Motor neuron (in vitro differentiated cells): ENCODE results near the gene C10orf90. TPM values are rescaled to one million over a fixed set of nuclear protein-coding genes. Genes with fewer than 3 reads are reported as not detected.
A peak's percentile ranks its signal among the peaks of the same experiment; 100 is the strongest.

Experiments
- ATAC-seq, 8 experiments: fragments of 200-7000 bp; cut with Tn5 transposase; replicated peaks in 6 of 8; 2 replicates each; pipeline ENCODE4 v1.8.0; 2021; ENCODE audit warnings: mild to moderate bottlenecking in 8 of 8, moderate library complexity in 8 of 8
- H3K27ac ChIP-seq, 2 donors: fragments of 250-450 bp; sonication (Bioruptor Pico); 2 replicates each; pipeline ENCODE4 v1.9.0; 2021; ENCODE audit warnings: antibody characterized with exemption in 2 of 2, mild to moderate bottlenecking in 2 of 2, moderate library complexity in 1 of 2
- H3K4me1 ChIP-seq, 2 donors: fragments of 250-450 bp; sonication (Bioruptor Pico); replicated peaks in 1 of 2; 2 replicates each; pipeline ENCODE4 v1.6.1; 2021; ENCODE audit warnings: antibody characterized with exemption in 2 of 2, mild to moderate bottlenecking in 2 of 2, moderate library complexity in 1 of 2
- H3K4me3 ChIP-seq, 5 donors: fragments of 250-450 bp; sonication (Bioruptor Pico); 2 replicates each; pipeline ENCODE4 v1.9.0; 2021; ENCODE audit warnings: antibody characterized with exemption in 5 of 5, mild to moderate bottlenecking in 5 of 5, moderate library complexity in 4 of 5
- WGBS, 10 experiments: fragments of 450-650 bp; shearing (Covaris generic); methylation state at CpG; one replicate each; pipeline ENCODE4 v1.0.0; 2022; 5-methylcytosine and 5-hydroxymethylcytosine counted together
- in situ Hi-C, 9 experiments: fragments of 400-800 bp; cut with MboI; loops; one replicate each; pipeline ENCODE4 v1.15.0; 2021; ENCODE audit warnings: low sequenced_read_pairs in 9 of 9, low pct_unique_long_range_greater_than_20kb in 2 of 9; ENCODE audit not compliant: unreplicated experiment in 9 of 9
- total RNA-seq, 8 experiments: library from RNA; unstranded; fragments of 300-600 nt; gene quantifications; 2 replicates each; pipeline versions ENCODE4 v1.2.3 to v1.2.4, GENCODE V29; 2022

Gene C10orf90
- total RNA-seq, 8 experiments from 2014 or later: 0.05 to 0.36 (median 0.23) TPM

- ATAC-seq: no peak
These were observed 244.9 kb downstream of the C10orf90 start for GRCh38 chr10:126425489-126426065.

GRCh38 chr10:126425032-126425431 lies 245.5 kb downstream of the C10orf90 start:
- H3K27ac ChIP-seq: no peak overlapping the region
- H3K4me3 ChIP-seq: no peak overlapping the region
- peaks cover 0 to 4% of the 10 kb centered on the region in 2 donors for H3K4me1 ChIP-seq
- in situ Hi-C loops: no loop called here
- WGBS, 10 experiments: 49 to 91% (median 80%) methylated on average over 1 to 5 of the region's 5 CpGs
- ATAC-seq: peak in 1 of 8 experiments; percentile 14

More at GRCh38 chr10:126425489-126426065, 244.9 kb downstream of the C10orf90 start:
- Histone ChIP-seq H3K4me3 (no peak overlapping the region), H3K4me1 (peaks cover 0 to under 1% of the 10 kb centered on the region in 2 donors), H3K27ac (no peak overlapping the region)
- 62 to 100% (median 76%) methylated on average over 2 to 8 of the region's 8 CpGs for WGBS, 10 experiments
- in situ Hi-C loops: no loop called here

- 20 to 95% (median 87%) methylated on average over 1 to 4 of the region's 6 CpGs; no CpG with 5 or more reads in 3 of the 10 experiments for WGBS, 10 experiments
- peak in 5 of 8 experiments; percentile 13 to 68 (median 41) for ATAC-seq
- Histone ChIP-seq H3K4me1 (peaks cover 0 to 4% of the 10 kb centered on the region in 2 donors), H3K27ac (no peak overlapping the region), H3K4me3 (no peak overlapping the region)
- in situ Hi-C loops: no loop called here
These were observed 246.6 kb downstream of the C10orf90 start for GRCh38 chr10:126423732-126424491.

- Histone ChIP-seq H3K4me3 (no peak overlapping the region), H3K4me1 (peaks cover 0 to 4% of the 10 kb centered on the region in 2 donors), H3K27ac (no peak overlapping the region)
- WGBS, 10 experiments: 20 to 92% (median 58%) methylated on average over 1 of the region's 1 CpG; no CpG with 5 or more reads in 2 of the 10 experiments
- in situ Hi-C loops: no loop called here
- no peak for ATAC-seq
These were observed 247.9 kb downstream of the C10orf90 start for GRCh38 chr10:126422567-126422966.

GRCh38 chr10:126421756-126422256 lies 248.7 kb downstream of the C10orf90 start:
- no peak overlapping the region for H3K27ac ChIP-seq
- no peak overlapping the region for H3K4me3 ChIP-seq
- WGBS, 10 experiments: 0 to 86% (median 60%) methylated on average over 2 to 10 of the region's 10 CpGs; no CpG with 5 or more reads in 1 of the 10 experiments
- in situ Hi-C loops: no loop called here
- peak; percentile 53 to 94 (median 75) for ATAC-seq
- peaks cover 0 to 4% of the 10 kb centered on the region in 2 donors for H3K4me1 ChIP-seq

GRCh38 chr10:126420567-126421300 lies 249.8 kb downstream of the C10orf90 start:
- ATAC-seq: no peak
- WGBS, 10 experiments: 34 to 95% (median 83%) methylated on average over 2 to 12 of the region's 12 CpGs
- no peak overlapping the region for H3K27ac ChIP-seq
- H3K4me3 ChIP-seq: no peak overlapping the region
- H3K4me1 ChIP-seq: peaks cover 0 to 4% of the 10 kb centered on the region in 2 donors
- in situ Hi-C loops: no loop called here

- 17 to 100% (median 59%) methylated on average over 1 to 4 of the region's 4 CpGs; no CpG with 5 or more reads in 4 of the 10 experiments for WGBS, 10 experiments
- in situ Hi-C loops: no loop called here
- no peak overlapping the region for H3K4me3 ChIP-seq
- H3K4me1 ChIP-seq: peaks cover 0 to 4% of the 10 kb centered on the region in 2 donors
- no peak overlapping the region for H3K27ac ChIP-seq
- no peak for ATAC-seq
These were observed 253.2 kb downstream of the C10orf90 start for GRCh38 chr10:126417220-126417825.

GRCh38 chr10:126409821-126410220 lies 260.7 kb downstream of the C10orf90 start:
- ATAC-seq: no peak

GRCh38 chr10:126408953-126409641 lies 261.4 kb downstream of the C10orf90 start:
- peaks cover 11 to 13% of the 10 kb centered on the region in 2 donors for H3K4me1 ChIP-seq
- WGBS, 10 experiments: 70 to 90% (median 84%) methylated on average over 1 to 10 of the region's 11 CpGs; no CpG with 5 or more reads in 4 of the 10 experiments
- ATAC-seq: no peak
- in situ Hi-C loops: no loop called here
- no peak overlapping the region for H3K27ac ChIP-seq
- H3K4me3 ChIP-seq: no peak overlapping the region

More at GRCh38 chr10:126409821-126410220, 260.7 kb downstream of the C10orf90 start:
- whole genome bisulfite sequencing, 10 experiments: 40 to 100% (median 71%) methylated on average over 1 to 6 of the region's 6 CpGs
- H3K4me3 ChIP-seq: no peak overlapping the region
- H3K27ac ChIP-seq: no peak overlapping the region
- H3K4me1 ChIP-seq: peaks cover 8 to 9% of the 10 kb centered on the region in 2 donors
- in situ Hi-C loops: no loop called here

GRCh38 chr10:126407831-126408230 lies 262.7 kb downstream of the C10orf90 start:
- Histone ChIP-seq H3K27ac (no peak overlapping the region), H3K4me1 (peaks cover 21 to 26% of the 10 kb centered on the region in 2 donors), H3K4me3 (no peak overlapping the region)
- ATAC-seq: no peak
- in situ Hi-C loops: no loop called here
- 0 to 70% (median 50%) methylated on average over 1 to 2 of the region's 2 CpGs; no CpG with 5 or more reads in 1 of the 10 experiments for whole genome bisulfite sequencing, 10 experiments

GRCh38 chr10:126405239-126405775 lies 265.2 kb downstream of the C10orf90 start:
- Histone ChIP-seq H3K4me3 (no peak overlapping the region), H3K27ac (no peak overlapping the region), H3K4me1 (peaks cover 27 to 34% of the 10 kb centered on the region in 2 donors)
- 51 to 94% methylated on average over 2 to 4 of the region's 6 CpGs; no CpG with 5 or more reads in 8 of the 10 experiments for WGBS, 10 experiments
- ATAC-seq: no peak
- in situ Hi-C loops: no loop called here
